ENCODE measurements around the gene EFNA5.

The EFNA5 gene

GRCh38 chr5:107592515-107592914 lies 78.2 kb downstream of the EFNA5 start:
- no peak overlapping the region for H3K4me3 ChIP-seq (replicated peaks in 1 of 2; ENCODE audit: low read depth in 2 of 2, low read length in 2 of 2)
- DNase-seq (ENCODE audit: low read depth in 2 of 2) = no peak
- no peak for TF ChIP-seq CTCF (IDR thresholded peaks at IDR 0.05; ENCODE audit: low read depth, low read length)

GRCh38 chr5:107590686-107591085 lies 80.1 kb downstream of the EFNA5 start:
- H3K4me3 ChIP-seq (replicated peaks in 1 of 2; ENCODE audit: low read depth in 2 of 2, low read length in 2 of 2) = no peak overlapping the region
- no peak for DNase-seq (ENCODE audit: low read depth in 2 of 2)
- TF ChIP-seq CTCF (IDR thresholded peaks at IDR 0.05; ENCODE audit: low read depth, low read length) = no peak

GRCh38 chr5:107589520-107590193 lies 81.1 kb downstream of the EFNA5 start:
- no peak for TF ChIP-seq CTCF (IDR thresholded peaks at IDR 0.05; ENCODE audit: low read depth, low read length)
- H3K4me3 ChIP-seq (replicated peaks in 1 of 2; ENCODE audit: low read depth in 2 of 2, low read length in 2 of 2) = no peak overlapping the region

GRCh38 chr5:107582625-107583024 lies 88.1 kb downstream of the EFNA5 start:
- TF ChIP-seq CTCF (IDR thresholded peaks at IDR 0.05; ENCODE audit: low read depth, low read length) = no peak

More at GRCh38 chr5:107589520-107590193, 81.1 kb downstream of the EFNA5 start:
- no peak for DNase-seq (ENCODE audit: low read depth in 2 of 2)

GRCh38 chr5:107580889-107581820 lies 89.6 kb downstream of the EFNA5 start:
- no peak for TF ChIP-seq CTCF (IDR thresholded peaks at IDR 0.05; ENCODE audit: low read depth, low read length)
- H3K4me3 ChIP-seq (replicated peaks in 1 of 2; ENCODE audit: low read depth in 2 of 2, low read length in 2 of 2) = no peak overlapping the region
- peak; percentile 38 to 73 for DNase-seq (ENCODE audit: low read depth in 2 of 2)

More at GRCh38 chr5:107582625-107583024, 88.1 kb downstream of the EFNA5 start:
- DNase-seq (ENCODE audit: low read depth in 2 of 2) = no peak
- H3K4me3 ChIP-seq (replicated peaks in 1 of 2; ENCODE audit: low read depth in 2 of 2, low read length in 2 of 2) = no peak overlapping the region

- TF ChIP-seq CTCF (IDR thresholded peaks at IDR 0.05; ENCODE audit: low read depth, low read length) = no peak
- DNase-seq (ENCODE audit: low read depth in 2 of 2) = no peak
- no peak overlapping the region for H3K4me3 ChIP-seq (replicated peaks in 1 of 2; ENCODE audit: low read depth in 2 of 2, low read length in 2 of 2)
Measured at GRCh38 chr5:107578051-107578635, 92.6 kb downstream of the EFNA5 start.
